ENCODE results near the gene KAZN.

KAZN gene

GRCh38 chr1:14878951-14879350 lies 280.5 kb downstream of the KAZN start:
- Histone ChIP-seq H3K27me3 (ENCODE audit: control insufficient read depth, insufficient read depth, low read length) (no peaks in the 10 kb centered on the region), H3K4me3 (ENCODE audit: low read length) (no peak overlapping the region), H3K4me1 (ENCODE audit: control insufficient read depth, insufficient read depth, low read length) (no peaks in the 10 kb centered on the region), H3K4me2 (ENCODE audit: low read length) (no peak overlapping the region), H3K36me3 (ENCODE audit: insufficient read depth, low read length) (no peaks in the 10 kb centered on the region), H3K9ac (ENCODE audit: low read depth, low read length) (no peak overlapping the region), H3K9me3 (replicated peaks; ENCODE audit: low read length) (no peaks in the 10 kb centered on the region)

- Histone ChIP-seq H3K27me3 (ENCODE audit: control insufficient read depth, insufficient read depth, low read length) (no peaks in the 10 kb centered on the region), H3K36me3 (ENCODE audit: insufficient read depth, low read length) (no peaks in the 10 kb centered on the region), H3K4me2 (ENCODE audit: low read length) (no peak overlapping the region), H3K4me3 (ENCODE audit: low read length) (no peak overlapping the region), H3K9ac (ENCODE audit: low read depth, low read length) (no peak overlapping the region), H3K4me1 (ENCODE audit: control insufficient read depth, insufficient read depth, low read length) (no peaks in the 10 kb centered on the region), H3K9me3 (replicated peaks; ENCODE audit: low read length) (no peaks in the 10 kb centered on the region)
Observed at GRCh38 chr1:14880456-14881316, 282.2 kb downstream of the KAZN start.

- Histone ChIP-seq H3K4me2 (ENCODE audit: low read length) (no peak overlapping the region), H3K27me3 (ENCODE audit: control insufficient read depth, insufficient read depth, low read length) (no peaks in the 10 kb centered on the region), H3K9me3 (replicated peaks; ENCODE audit: low read length) (no peaks in the 10 kb centered on the region), H3K9ac (ENCODE audit: low read depth, low read length) (no peak overlapping the region), H3K4me3 (ENCODE audit: low read length) (no peak overlapping the region), H3K36me3 (ENCODE audit: insufficient read depth, low read length) (no peaks in the 10 kb centered on the region), H3K4me1 (ENCODE audit: control insufficient read depth, insufficient read depth, low read length) (no peaks in the 10 kb centered on the region)
Observed at GRCh38 chr1:14881775-14882672, 283.5 kb downstream of the KAZN start.

GRCh38 chr1:14884614-14885175 lies 286.2 kb downstream of the KAZN start:
- no peaks in the 10 kb centered on the region for H3K36me3 ChIP-seq (ENCODE audit: insufficient read depth, low read length)
- no peak overlapping the region for H3K4me3 ChIP-seq (ENCODE audit: low read length)
- H3K9me3 ChIP-seq (replicated peaks; ENCODE audit: low read length) = no peaks in the 10 kb centered on the region

GRCh38 chr1:14887044-14887566 lies 288.6 kb downstream of the KAZN start:
- Histone ChIP-seq H3K9ac (ENCODE audit: low read depth, low read length) (no peak overlapping the region), H3K36me3 (ENCODE audit: insufficient read depth, low read length) (no peaks in the 10 kb centered on the region), H3K4me3 (ENCODE audit: low read length) (no peak overlapping the region), H3K4me1 (ENCODE audit: control insufficient read depth, insufficient read depth, low read length) (no peaks in the 10 kb centered on the region), H3K9me3 (replicated peaks; ENCODE audit: low read length) (no peaks in the 10 kb centered on the region), H3K4me2 (ENCODE audit: low read length) (no peak overlapping the region), H3K27me3 (ENCODE audit: control insufficient read depth, insufficient read depth, low read length) (peaks cover 5% of the 10 kb centered on the region)

More at GRCh38 chr1:14884614-14885175, 286.2 kb downstream of the KAZN start:
- Histone ChIP-seq H3K4me2 (ENCODE audit: low read length) (no peak overlapping the region), H3K4me1 (ENCODE audit: control insufficient read depth, insufficient read depth, low read length) (no peaks in the 10 kb centered on the region), H3K27me3 (ENCODE audit: control insufficient read depth, insufficient read depth, low read length) (no peaks in the 10 kb centered on the region), H3K9ac (ENCODE audit: low read depth, low read length) (no peak overlapping the region)

- Histone ChIP-seq H3K4me2 (ENCODE audit: low read length) (no peak overlapping the region), H3K4me3 (ENCODE audit: low read length) (no peak overlapping the region), H3K27me3 (ENCODE audit: control insufficient read depth, insufficient read depth, low read length) (peaks cover 5% of the 10 kb centered on the region), H3K36me3 (ENCODE audit: insufficient read depth, low read length) (no peaks in the 10 kb centered on the region), H3K9me3 (replicated peaks; ENCODE audit: low read length) (no peaks in the 10 kb centered on the region), H3K4me1 (ENCODE audit: control insufficient read depth, insufficient read depth, low read length) (no peaks in the 10 kb centered on the region), H3K9ac (ENCODE audit: low read depth, low read length) (no peak overlapping the region)
Observed at GRCh38 chr1:14887764-14888350, 289.4 kb downstream of the KAZN start.

- no peak overlapping the region for H3K4me3 ChIP-seq (ENCODE audit: low read length)
- no peak overlapping the region for H3K9ac ChIP-seq (ENCODE audit: low read depth, low read length)
Observed at GRCh38 chr1:14888374-14888773, 289.9 kb downstream of the KAZN start.

GRCh38 chr1:14889825-14890440 lies 291.4 kb downstream of the KAZN start:
- no peaks in the 10 kb centered on the region for H3K9me3 ChIP-seq (replicated peaks; ENCODE audit: low read length)
- H3K9ac ChIP-seq (ENCODE audit: low read depth, low read length) = no peak overlapping the region
- no peaks in the 10 kb centered on the region for H3K4me1 ChIP-seq (ENCODE audit: control insufficient read depth, insufficient read depth, low read length)
- no peak overlapping the region for H3K4me3 ChIP-seq (ENCODE audit: low read length)
- H3K36me3 ChIP-seq (ENCODE audit: insufficient read depth, low read length) = no peaks in the 10 kb centered on the region
- H3K4me2 ChIP-seq (ENCODE audit: low read length) = no peak overlapping the region
- H3K27me3 ChIP-seq (ENCODE audit: control insufficient read depth, insufficient read depth, low read length) = peaks cover 5% of the 10 kb centered on the region

More at GRCh38 chr1:14888374-14888773, 289.9 kb downstream of the KAZN start:
- H3K4me2 ChIP-seq (ENCODE audit: low read length) = no peak overlapping the region
- no peaks in the 10 kb centered on the region for H3K36me3 ChIP-seq (ENCODE audit: insufficient read depth, low read length)
- peaks cover 5% of the 10 kb centered on the region for H3K27me3 ChIP-seq (ENCODE audit: control insufficient read depth, insufficient read depth, low read length)
- no peaks in the 10 kb centered on the region for H3K4me1 ChIP-seq (ENCODE audit: control insufficient read depth, insufficient read depth, low read length)
- H3K9me3 ChIP-seq (replicated peaks; ENCODE audit: low read length) = no peaks in the 10 kb centered on the region

- Histone ChIP-seq H3K9ac (ENCODE audit: low read depth, low read length) (no peak overlapping the region), H3K9me3 (replicated peaks; ENCODE audit: low read length) (no peaks in the 10 kb centered on the region), H3K4me3 (ENCODE audit: low read length) (no peak overlapping the region), H3K4me2 (ENCODE audit: low read length) (no peak overlapping the region), H3K36me3 (ENCODE audit: insufficient read depth, low read length) (no peaks in the 10 kb centered on the region), H3K4me1 (ENCODE audit: control insufficient read depth, insufficient read depth, low read length) (no peaks in the 10 kb centered on the region), H3K27me3 (ENCODE audit: control insufficient read depth, insufficient read depth, low read length) (peaks cover 5% of the 10 kb centered on the region)
Observed at GRCh38 chr1:14891991-14892390, 293.5 kb downstream of the KAZN start.

GRCh38 chr1:14894811-14895560 lies 296.5 kb downstream of the KAZN start:
- no peaks in the 10 kb centered on the region for H3K9me3 ChIP-seq (replicated peaks; ENCODE audit: low read length)
- H3K36me3 ChIP-seq (ENCODE audit: insufficient read depth, low read length) = no peaks in the 10 kb centered on the region
- peaks cover 4% of the 10 kb centered on the region for H3K27me3 ChIP-seq (ENCODE audit: control insufficient read depth, insufficient read depth, low read length)
- no peak overlapping the region for H3K4me3 ChIP-seq (ENCODE audit: low read length)
- peaks cover 5% of the 10 kb centered on the region for H3K4me1 ChIP-seq (ENCODE audit: control insufficient read depth, insufficient read depth, low read length)
- no peak overlapping the region for H3K4me2 ChIP-seq (ENCODE audit: low read length)
- no peak overlapping the region for H3K9ac ChIP-seq (ENCODE audit: low read depth, low read length)

Data from skeletal muscle satellite cell (primary cell).